K562 (cell line): ENCODE data around the gene CPED1. TPM values are rescaled to one million over a fixed set of nuclear protein-coding genes. Genes with fewer than 3 reads are reported as not detected.

Experiments
- ARID3B ChIP-seq: fragments of 250-450 bp; sonication (Bioruptor Pico); IDR thresholded peaks from 2 replicates; pipeline ENCODE4 v1.4.0; 2020; ENCODE audit warnings: borderline replicate concordance
- CCNT2 ChIP-seq: IDR thresholded peaks from 2 replicates; pipeline ENCODE4 v1.6.1; 2011; ENCODE audit warnings: borderline replicate concordance, low read depth, mild to moderate bottlenecking, moderate library complexity, mixed read lengths, low read length; ENCODE audit not compliant: insufficient read length; ENCODE audit errors: extremely low read depth
- CHD4 ChIP-seq: fragments of 200-600 bp; sonication (generic); IDR thresholded peaks from 3 replicates; pipeline ENCODE4 v1.6.1; 2012; ENCODE audit warnings: low read depth, mild to moderate bottlenecking, mixed read lengths, low read length, inconsistent platforms; ENCODE audit not compliant: insufficient read depth, insufficient replicate concordance, poor library complexity, severe bottlenecking
- DNMT1 ChIP-seq: fragments of 450-650 bp; IDR thresholded peaks from 2 replicates; pipeline ENCODE4 v1.6.1; 2016; ENCODE audit warnings: antibody characterized with exemption, mild to moderate bottlenecking
- EGR1 ChIP-seq: fragments of 450-650 bp; conservative IDR thresholded peaks from 2 replicates; pipeline ENCODE4 v1.6.1; 2017; ENCODE audit warnings: mild to moderate bottlenecking
- GTF2B ChIP-seq: IDR thresholded peaks from 2 replicates; pipeline ENCODE4 v1.6.1; 2011; ENCODE audit not compliant: insufficient read length; ENCODE audit errors: extremely low read depth
- HIVEP1 ChIP-seq: fragments of 250-450 bp; sonication (Bioruptor Pico); IDR thresholded peaks from 2 replicates; pipeline ENCODE4 v1.4.0; 2020; ENCODE audit warnings: mild to moderate bottlenecking
- KDM1A ChIP-seq, 2 experiments: fragments of 450-650 bp; IDR thresholded peaks; 2 replicates each; pipeline ENCODE4 v1.6.1; 2016; ENCODE audit warnings: mild to moderate bottlenecking in 2 of 2
- MIER1 ChIP-seq: fragments of 450-650 bp; IDR thresholded peaks from 2 replicates; pipeline ENCODE4 v1.6.1; 2016; ENCODE audit warnings: antibody characterized with exemption, mild to moderate bottlenecking, low read depth
- NCOR1 ChIP-seq: fragments of 450-650 bp; IDR thresholded peaks from 2 replicates; pipeline ENCODE4 v1.6.1; 2016; ENCODE audit warnings: mild to moderate bottlenecking, moderate library complexity
- NFATC3 ChIP-seq: fragments of 450-650 bp; IDR thresholded peaks from 2 replicates; pipeline ENCODE4 v1.6.1; 2017; ENCODE audit warnings: mild to moderate bottlenecking
- PHB ChIP-seq: fragments of 250-450 bp; sonication (Bioruptor Pico); IDR thresholded peaks from 2 replicates; pipeline ENCODE4 v1.5.0; 2021
- RBM25 ChIP-seq: fragments of 200-400 bp; formaldehyde crosslinking; IDR thresholded peaks from 2 replicates; pipeline ENCODE4 v1.6.1; 2018; ENCODE audit warnings: low read length, low read depth, moderate library complexity; ENCODE audit not compliant: severe bottlenecking
- RBM39 ChIP-seq: fragments of 200-400 bp; formaldehyde crosslinking; optimal IDR thresholded peaks from 2 replicates; pipeline ENCODE3; 2018; ENCODE audit warnings: low read depth, low read length
- RNF219 ChIP-seq: fragments of 250-450 bp; sonication (Bioruptor Pico); IDR thresholded peaks from 2 replicates; pipeline ENCODE4 v1.5.0; 2022; ENCODE audit warnings: mild to moderate bottlenecking
- SLC30A9 ChIP-seq: fragments of 250-450 bp; sonication (Bioruptor Pico); IDR thresholded peaks from 2 replicates; pipeline ENCODE4 v1.8.0; 2022; ENCODE audit warnings: mild to moderate bottlenecking, moderate library complexity
- TSC22D4 ChIP-seq: fragments of 450-650 bp; IDR thresholded peaks from 2 replicates; pipeline ENCODE4 v1.6.1; 2016; ENCODE audit warnings: missing genetic modification characterization, missing biosample characterization, control low read depth
- ZNF23 ChIP-seq: fragments of 250-450 bp; sonication (Bioruptor Pico); IDR thresholded peaks from 2 replicates; pipeline ENCODE4 v1.4.0; 2020; ENCODE audit warnings: mild to moderate bottlenecking
- ZNF444 ChIP-seq: fragments of 250-450 bp; sonication (Bioruptor Pico); IDR thresholded peaks from 2 replicates; pipeline ENCODE4 v1.4.0; 2020; ENCODE audit warnings: mild to moderate bottlenecking, moderate library complexity
- ZNF830 ChIP-seq: fragments of 250-450 bp; sonication (Bioruptor Pico); IDR thresholded peaks from 2 replicates; pipeline ENCODE4 v1.5.0; 2021; ENCODE audit warnings: mild to moderate bottlenecking
- polyA plus RNA-seq, 8 experiments: library from polyadenylated mRNA; depleted of rRNA in 4 of 8; stranded (reverse) in 5 of 8; unstranded in 3 of 8; fragments of >200 nt; fragmentation: Nextera tagmentation in 2 of 8; fragmentation: Illumina TruSeq in 1 of 8; extraction: Ambion mirVana in 2 of 8; extraction: Trizol in 1 of 8; gene quantifications; 2 replicates each; pipeline versions ENCODE4 v1.2.1 to v1.2.3, GENCODE V29; 2011 to 2014; ENCODE audit warnings: inconsistent platforms in 1 of 8, missing spikeins in 1 of 8
- total RNA-seq, 7 experiments: library from RNA; depleted of rRNA in 6 of 7; stranded (reverse); fragments of >200 nt in 6 of 7; fragmentation: Illumina TruSeq in 2 of 7; extraction: Trizol in 2 of 7; gene quantifications; 2 replicates each; pipeline versions ENCODE4 v1.2.1 to v1.2.3, GENCODE V29; 2011 to 2021; ENCODE audit warnings: low replicate concordance in 1 of 7
- TF ChIP-seq, protein P1 (sequence below): fragments of 150-350 bp; IDR thresholded peaks from 2 replicates; pipeline ENCODE4 v1.6.1; 2014; ENCODE audit warnings: low read depth, mild to moderate bottlenecking, low read length, borderline replicate concordance

The CPED1 gene
- total and polyA plus RNA-seq, 9 of the 15 experiments (the other 6 are each of a cell fraction or from before 2014, with no cell fraction given) = 195 to 393 (median 290) TPM

DNA sequence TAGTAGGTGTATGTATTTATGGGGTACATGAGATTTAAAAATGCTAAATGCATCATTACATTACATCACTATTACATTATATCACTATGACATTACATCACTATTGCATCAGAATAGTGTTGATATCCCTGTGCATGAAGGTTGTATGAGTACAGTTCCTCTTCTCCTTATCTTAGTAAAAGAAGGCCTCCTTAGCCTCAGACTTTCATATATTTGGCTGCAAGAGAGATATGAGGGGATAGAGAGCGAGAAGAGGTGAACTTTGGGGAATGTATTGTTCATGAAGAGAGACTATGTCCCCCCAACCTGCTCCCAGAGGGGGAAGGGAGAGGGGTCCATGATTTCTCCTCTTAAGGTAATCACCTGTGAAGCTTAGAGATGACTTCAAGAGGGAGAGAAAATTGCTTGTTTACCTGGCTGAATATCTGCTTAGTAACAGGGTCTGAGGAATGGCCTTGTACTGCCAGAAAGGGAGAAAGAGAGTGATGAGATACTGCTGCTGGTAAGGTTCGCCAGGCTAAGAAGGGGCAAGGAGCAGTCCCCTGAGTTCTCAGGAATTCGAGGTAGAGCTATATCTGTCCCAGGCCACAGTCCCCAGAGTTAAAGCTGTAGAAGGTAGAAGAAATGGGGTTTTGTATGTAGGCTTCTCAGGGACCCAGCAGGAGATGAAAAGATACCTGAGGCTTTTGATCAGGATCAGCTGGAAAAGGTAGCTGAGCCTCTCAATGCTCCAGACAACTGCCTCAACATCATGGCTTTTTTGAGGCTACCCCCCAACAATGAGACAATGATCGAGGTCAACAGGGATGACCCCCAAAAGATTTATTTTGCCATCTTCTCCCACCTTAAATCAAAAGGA is 171.9 kb downstream of the CPED1 start (continued):
- TF ChIP-seq DNMT1 = no peak
- no peak for TF ChIP-seq ARID3B (CRISPR knock-in tag)
- TF ChIP-seq, protein P1, sequence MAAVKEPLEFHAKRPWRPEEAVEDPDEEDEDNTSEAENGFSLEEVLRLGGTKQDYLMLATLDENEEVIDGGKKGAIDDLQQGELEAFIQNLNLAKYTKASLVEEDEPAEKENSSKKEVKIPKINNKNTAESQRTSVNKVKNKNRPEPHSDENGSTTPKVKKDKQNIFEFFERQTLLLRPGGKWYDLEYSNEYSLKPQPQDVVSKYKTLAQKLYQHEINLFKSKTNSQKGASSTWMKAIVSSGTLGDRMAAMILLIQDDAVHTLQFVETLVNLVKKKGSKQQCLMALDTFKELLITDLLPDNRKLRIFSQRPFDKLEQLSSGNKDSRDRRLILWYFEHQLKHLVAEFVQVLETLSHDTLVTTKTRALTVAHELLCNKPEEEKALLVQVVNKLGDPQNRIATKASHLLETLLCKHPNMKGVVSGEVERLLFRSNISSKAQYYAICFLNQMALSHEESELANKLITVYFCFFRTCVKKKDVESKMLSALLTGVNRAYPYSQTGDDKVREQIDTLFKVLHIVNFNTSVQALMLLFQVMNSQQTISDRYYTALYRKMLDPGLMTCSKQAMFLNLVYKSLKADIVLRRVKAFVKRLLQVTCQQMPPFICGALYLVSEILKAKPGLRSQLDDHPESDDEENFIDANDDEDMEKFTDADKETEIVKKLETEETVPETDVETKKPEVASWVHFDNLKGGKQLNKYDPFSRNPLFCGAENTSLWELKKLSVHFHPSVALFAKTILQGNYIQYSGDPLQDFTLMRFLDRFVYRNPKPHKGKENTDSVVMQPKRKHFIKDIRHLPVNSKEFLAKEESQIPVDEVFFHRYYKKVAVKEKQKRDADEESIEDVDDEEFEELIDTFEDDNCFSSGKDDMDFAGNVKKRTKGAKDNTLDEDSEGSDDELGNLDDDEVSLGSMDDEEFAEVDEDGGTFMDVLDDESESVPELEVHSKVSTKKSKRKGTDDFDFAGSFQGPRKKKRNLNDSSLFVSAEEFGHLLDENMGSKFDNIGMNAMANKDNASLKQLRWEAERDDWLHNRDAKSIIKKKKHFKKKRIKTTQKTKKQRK = no peak
- TF ChIP-seq SLC30A9 (CRISPR knock-in tag) = no peak
- no peak for TF ChIP-seq CCNT2
- TF ChIP-seq HIVEP1 (CRISPR knock-in tag) = peak; percentile 67; the same call in 1 of the 2 replicates
- no peak for TF ChIP-seq RBM39
- no peak for TF ChIP-seq ZNF830 (CRISPR knock-in tag)
- no peak for TF ChIP-seq TSC22D4 (tag)
- TF ChIP-seq NCOR1 = peak; percentile 25; the same call in 1 of the 2 replicates
- TF ChIP-seq PHB = 0 out of 2 replicates have a peak, but pooled peaks have one; percentile 69
- TF ChIP-seq MIER1 = no peak
- peak; percentile 49; the same call in 1 of the 2 replicates for TF ChIP-seq ZNF23 (CRISPR knock-in tag)
- peak; percentile 44; the same call in 1 of the 2 replicates for TF ChIP-seq ZNF444
- TF ChIP-seq GTF2B = no peak
- no peak for TF ChIP-seq RNF219 (CRISPR knock-in tag)
- no peak for TF ChIP-seq RBM25
- no peak for TF ChIP-seq EGR1
- no peak for TF ChIP-seq CHD4
- no peak for TF ChIP-seq NFATC3
- TF ChIP-seq KDM1A (IDR thresholded peaks at IDR 0.05) = no peak
